HEK293 (cell line): ENCODE data around the gene TANC1.

Experiments
- CTCF ChIA-PET: fragments of 350-600 bp; formaldehyde crosslinking; extraction: SDS; loops from one replicate; lab custom pipeline; 2021; ENCODE audit warnings: antibody characterized with exemption; lab: Yijun Ruan, JAX
- POLR2A ChIA-PET: fragments of 300-600 bp; formaldehyde crosslinking; extraction: SDS; loops from one replicate; lab custom pipeline; 2020; ENCODE audit warnings: antibody characterized with exemption, inconsistent platforms; lab: Yijun Ruan, JAX
- H3K27ac ChIP-seq: fragments of 200-500 bp; sonication (Bioruptor generic); 2 replicates; pipeline ENCODE4 v1.5.1; 2014; ENCODE audit warnings: low read depth, low read length, control low read depth, inconsistent platforms; ENCODE audit errors: extremely low read depth
- H3K36me3 ChIP-seq, 2 experiments: fragments of 200-500 bp in 1 of 2; sonication (Bioruptor generic) in 1 of 2; 1 replicate in 1 of 2; 2 replicates in 1 of 2; pipeline ENCODE4 v1.5.1; 2014 to 2017; ENCODE audit warnings: inconsistent platforms in 2 of 2, low read length in 2 of 2; ENCODE audit not compliant: control insufficient read depth in 2 of 2, insufficient read depth in 1 of 2
- H3K4me1 ChIP-seq: fragments of 200-500 bp; sonication (Bioruptor generic); 2 replicates; pipeline ENCODE4 v1.5.1; 2014; ENCODE audit warnings: mild to moderate bottlenecking, low read length, inconsistent platforms; ENCODE audit not compliant: control insufficient read depth, insufficient read depth
- H3K4me3 ChIP-seq: 2 replicates; pipeline ENCODE4 v1.5.1; 2011; ENCODE audit warnings: low read depth, mild to moderate bottlenecking, control low read depth, low read length, moderate library complexity
- H3K9me3 ChIP-seq: fragments of 200-500 bp; sonication (Bioruptor generic); 2 replicates; pipeline ENCODE4 v1.5.1; 2014; ENCODE audit warnings: low read depth, low read length, inconsistent platforms; ENCODE audit not compliant: control insufficient read depth, insufficient read depth
- HOXA7 ChIP-seq: sonication (generic); formaldehyde crosslinking; IDR thresholded peaks from 2 replicates; pipeline ENCODE4 v1.8.1; 2022; ENCODE audit warnings: missing genetic modification reagents, borderline replicate concordance
- KLF16 ChIP-seq: fragments of 450-650 bp; formaldehyde crosslinking; IDR thresholded peaks from 2 replicates; pipeline ENCODE4 v1.5.1; 2017; ENCODE audit warnings: missing biosample characterization, missing genetic modification characterization
- MEIS1 ChIP-seq: sonication (generic); formaldehyde crosslinking; IDR thresholded peaks from 2 replicates; pipeline ENCODE4 v1.8.1; 2022; ENCODE audit warnings: missing genetic modification reagents, mild to moderate bottlenecking, borderline replicate concordance
- MZF1 ChIP-seq: fragments of 450-650 bp; formaldehyde crosslinking; IDR thresholded peaks from 2 replicates; pipeline ENCODE4 v1.5.1; 2017; ENCODE audit warnings: missing biosample characterization, missing genetic modification characterization, borderline replicate concordance
- OVOL3 ChIP-seq: fragments of 450-650 bp; formaldehyde crosslinking; IDR thresholded peaks from 2 replicates; pipeline ENCODE4 v1.5.1; 2016; ENCODE audit warnings: missing biosample characterization, missing genetic modification characterization
- PRDM1 ChIP-seq: fragments of 450-650 bp; formaldehyde crosslinking; IDR thresholded peaks from 2 replicates; pipeline ENCODE4; 2016; ENCODE audit warnings: missing biosample characterization, missing genetic modification characterization
- PRDM10 ChIP-seq: fragments of 450-650 bp; formaldehyde crosslinking; IDR thresholded peaks from 2 replicates; pipeline ENCODE4 v1.5.1; 2016; ENCODE audit warnings: missing biosample characterization, missing genetic modification characterization
- TRIM28 ChIP-seq: IDR thresholded peaks from 2 replicates; pipeline ENCODE4 v1.6.1; 2011; ENCODE audit warnings: low read length, control low read depth, borderline replicate concordance
- ZBTB1 ChIP-seq: fragments of 450-650 bp; formaldehyde crosslinking; IDR thresholded peaks from 2 replicates; pipeline ENCODE4 v1.5.1; 2016; ENCODE audit warnings: missing biosample characterization, missing genetic modification characterization
- ZBTB21 ChIP-seq: fragments of 450-650 bp; formaldehyde crosslinking; IDR thresholded peaks from 2 replicates; pipeline ENCODE4 v1.5.1; 2017; ENCODE audit warnings: missing biosample characterization, missing genetic modification characterization
- ZBTB44 ChIP-seq: fragments of 450-650 bp; IDR thresholded peaks from 2 replicates; pipeline ENCODE4 v1.5.1; 2018; ENCODE audit warnings: missing biosample characterization, mild to moderate bottlenecking, missing genetic modification characterization
- ZNF114 ChIP-seq: fragments of 450-650 bp; formaldehyde crosslinking; IDR thresholded peaks from 2 replicates; pipeline ENCODE4 v1.5.0; 2017; ENCODE audit warnings: missing biosample characterization, missing genetic modification characterization
- ZNF133 ChIP-seq: fragments of 450-650 bp; formaldehyde crosslinking; IDR thresholded peaks from 2 replicates; pipeline ENCODE4 v1.5.1; 2016; ENCODE audit warnings: missing biosample characterization, missing genetic modification characterization
- ZNF140 ChIP-seq: fragments of 450-650 bp; formaldehyde crosslinking; IDR thresholded peaks from 2 replicates; pipeline ENCODE4 v1.5.1; 2016; ENCODE audit warnings: missing biosample characterization, missing genetic modification characterization
- ZNF146 ChIP-seq: fragments of 450-650 bp; formaldehyde crosslinking; IDR thresholded peaks from 2 replicates; pipeline ENCODE4 v1.5.1; 2016; ENCODE audit warnings: missing biosample characterization, missing genetic modification characterization
- ZNF2 ChIP-seq: fragments of 450-650 bp; formaldehyde crosslinking; IDR thresholded peaks from 2 replicates; pipeline ENCODE4 v1.5.1; 2016; ENCODE audit warnings: missing biosample characterization, missing genetic modification characterization
- ZNF510 ChIP-seq: fragments of 450-650 bp; formaldehyde crosslinking; IDR thresholded peaks from 2 replicates; pipeline ENCODE4 v1.5.1; 2018; ENCODE audit warnings: mild to moderate bottlenecking, missing genetic modification characterization, missing biosample characterization; ENCODE audit not compliant: insufficient replicate concordance
- ZNF670 ChIP-seq: fragments of 450-650 bp; formaldehyde crosslinking; IDR thresholded peaks from 2 replicates; pipeline ENCODE4 v1.5.1; 2016; ENCODE audit warnings: missing biosample characterization, missing genetic modification characterization, low read depth
- ZSCAN18 ChIP-seq: fragments of 450-650 bp; formaldehyde crosslinking; IDR thresholded peaks from 2 replicates; pipeline ENCODE4 v1.5.1; 2016; ENCODE audit warnings: missing biosample characterization, missing genetic modification characterization

The TANC1 gene

GRCh38 chr2:159082119-159082518 is 113.7 kb downstream of the TANC1 start:
- Histone ChIP-seq H3K36me3 (no peaks in the 10 kb centered on the region), H3K27ac (no peak overlapping the region)

More at GRCh38 chr2:159082119-159082518, 113.7 kb downstream of the TANC1 start:
- Histone ChIP-seq H3K9me3 (no peaks in the 10 kb centered on the region), H3K4me3 (no peak overlapping the region), H3K4me1 (peaks cover 12% of the 10 kb centered on the region)
- ChIA-PET POLR2A (no interaction called here), CTCF (no interaction called here)
- TF ChIP-seq MEIS1 (CRISPR knock-in tag) (no peak), ZNF146 (tag by site-specific recombination) (no peak), PRDM10 (no peak), ZBTB21 (no peak), ZBTB1 (tag by site-specific recombination) (no peak), ZSCAN18 (no peak), ZNF510 (no peak), ZNF114 (no peak), ZNF140 (tag by site-specific recombination) (no peak), ZNF133 (tag by site-specific recombination) (no peak), ZNF670 (tag by site-specific recombination) (no peak), OVOL3 (tag by site-specific recombination) (no peak), ZBTB44 (tag by site-specific recombination) (no peak), ZNF2 (tag by site-specific recombination) (no peak), HOXA7 (CRISPR knock-in tag) (no peak), MZF1 (no peak), TRIM28 (no peak), PRDM1 (tag by site-specific recombination) (no peak), KLF16 (tag by site-specific recombination) (no peak)
- TF ChIP-seq, all 188 proteins: peak for 0
